GM19099 (cell line): ENCODE measurements around the gene CHL1.

Source experiments
- POLR2A ChIP-seq: IDR thresholded peaks from 3 replicates; pipeline ENCODE4 v1.6.1; 2011; ENCODE audit warnings: low read depth; ENCODE audit not compliant: insufficient read length; ENCODE audit errors: extremely low read depth

Gene CHL1

GRCh38 chr3:200758-201325, 4.3 kb downstream of the CHL1 start:
- no peak for TF ChIP-seq POLR2A

DNA sequence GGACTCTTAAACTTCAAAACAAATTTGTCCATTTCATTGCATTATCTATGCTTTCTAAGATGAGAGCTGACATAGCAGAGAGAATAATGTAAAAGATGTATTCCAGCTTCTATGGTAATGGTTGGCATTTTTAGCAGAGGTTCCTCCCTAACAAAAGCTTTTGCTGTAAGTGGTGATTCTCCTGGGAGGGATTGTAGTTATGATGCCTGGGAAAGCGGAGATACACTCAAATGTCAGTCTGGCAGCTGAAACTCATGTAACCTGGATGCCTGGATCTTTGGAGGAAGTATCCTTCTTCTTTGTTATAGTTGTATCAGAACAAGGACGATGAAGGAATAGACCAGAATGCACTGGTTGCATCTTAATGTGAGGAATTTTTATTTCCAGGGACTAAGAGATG, 7.5 kb downstream of the CHL1 start:
- no peak for TF ChIP-seq POLR2A

GRCh38 chr3:207973-208372, 11.4 kb downstream of the CHL1 start:
- no peak for TF ChIP-seq POLR2A

DNA sequence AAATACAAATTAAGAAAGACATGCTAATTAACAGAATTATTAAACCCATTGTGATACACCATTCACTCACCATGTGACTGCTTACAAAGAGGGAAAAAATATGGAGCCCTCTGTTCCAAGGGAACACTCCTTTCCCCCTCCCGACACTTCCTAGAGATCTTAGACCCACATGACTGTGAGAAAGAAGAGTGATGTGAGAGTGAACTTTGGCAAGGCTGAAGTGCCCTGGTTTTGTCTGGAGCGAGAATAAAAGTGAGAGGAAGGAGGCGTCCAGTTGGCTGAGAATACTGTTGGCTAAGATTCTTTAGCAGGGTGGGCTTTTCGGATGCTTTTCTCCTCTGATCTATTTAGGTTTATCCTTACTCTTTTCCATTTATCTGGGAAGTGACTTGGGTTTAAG, 14.1 kb downstream of the CHL1 start:
- no peak for TF ChIP-seq POLR2A

DNA sequence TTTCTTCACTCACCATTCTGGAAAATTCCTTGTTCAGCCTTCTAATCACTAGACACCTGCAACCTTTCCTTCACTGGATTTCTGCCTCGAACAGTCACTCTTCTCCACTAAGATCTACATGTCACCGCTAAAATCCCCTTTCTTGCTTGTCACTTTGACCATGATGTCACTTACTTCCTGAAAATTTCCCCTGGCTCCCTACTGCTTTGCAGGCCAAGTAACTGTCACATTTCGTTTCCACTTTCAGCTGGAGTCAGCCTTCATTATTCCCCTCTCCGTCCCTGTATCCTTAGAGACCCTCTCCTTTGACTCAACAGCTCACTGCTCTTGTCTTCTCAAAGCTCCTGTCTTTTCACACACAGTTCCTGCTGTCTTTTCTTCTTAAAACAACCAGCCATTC, 15.9 kb downstream of the CHL1 start:
- TF ChIP-seq POLR2A = peak; percentile 38

DNA sequence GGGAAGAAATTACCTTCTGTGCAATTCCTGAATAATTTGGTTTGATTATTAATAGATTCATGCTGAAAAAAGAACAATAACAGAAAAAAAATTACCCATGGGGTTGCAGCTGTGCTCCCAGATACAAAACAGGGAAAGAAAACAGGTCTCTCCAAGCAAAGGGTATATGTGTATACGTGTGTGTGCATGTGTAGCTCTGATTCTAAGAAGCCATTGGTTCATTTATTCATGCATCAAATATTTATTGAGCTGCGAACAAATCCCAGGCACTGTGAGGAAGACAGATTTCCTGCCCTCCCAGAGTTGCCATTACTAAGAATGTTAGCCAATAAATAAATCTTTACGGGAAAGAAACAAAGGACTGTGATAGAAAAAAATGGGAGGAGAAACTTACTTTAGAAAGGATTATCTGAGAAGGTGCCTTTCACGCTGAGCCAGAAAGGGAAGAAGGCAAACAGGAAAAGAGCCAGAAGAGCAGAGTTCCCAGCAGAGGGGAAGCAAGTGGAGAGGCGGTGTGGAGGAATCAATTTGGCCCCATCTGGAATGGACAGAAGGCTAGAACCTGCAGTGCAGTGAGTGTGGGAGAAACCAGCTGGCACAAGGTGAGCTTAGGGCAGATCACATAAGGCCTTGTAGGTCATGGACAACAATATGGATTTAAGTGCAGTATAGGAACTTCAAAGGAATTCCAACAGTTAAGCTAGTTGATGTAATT, 20.7 kb downstream of the CHL1 start:
- no peak for TF ChIP-seq POLR2A

- TF ChIP-seq POLR2A = no peak
Observed at GRCh38 chr3:217948-218347, 21.4 kb downstream of the CHL1 start.

DNA sequence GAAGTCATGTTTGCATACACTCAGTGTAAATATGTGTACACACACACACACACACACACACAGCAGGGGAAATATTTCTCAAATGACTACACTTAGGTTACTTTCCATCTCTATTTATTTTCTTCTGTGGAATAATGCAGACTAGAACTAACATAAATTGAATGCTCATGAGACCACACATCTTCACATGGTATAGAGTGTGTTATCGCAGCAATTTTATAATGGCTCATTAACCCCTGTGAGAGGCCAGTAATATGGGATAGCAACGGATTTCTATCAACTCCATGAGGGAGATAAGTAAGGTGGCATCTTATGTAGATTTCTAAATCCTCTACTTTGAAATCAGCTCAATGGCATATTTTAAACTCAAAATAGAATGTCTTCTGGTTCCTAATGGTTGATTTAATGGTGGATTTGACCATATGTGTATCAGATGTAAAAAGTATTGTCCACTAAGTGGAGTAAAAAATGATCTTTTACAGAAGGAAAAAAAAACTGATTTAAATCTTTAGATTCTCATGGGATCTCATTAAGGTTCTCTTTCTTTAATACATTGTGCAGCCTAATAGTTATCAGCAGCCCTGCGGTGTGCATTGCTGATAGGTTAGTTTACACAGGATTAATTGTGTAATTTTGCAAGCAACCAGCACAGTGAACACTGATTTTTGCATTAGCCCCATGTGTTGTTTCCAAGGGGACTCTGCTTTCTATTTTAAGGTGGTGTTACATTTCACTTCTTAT, 32.0 kb downstream of the CHL1 start:
- no peak for TF ChIP-seq POLR2A

GRCh38 chr3:229183-229661, 32.7 kb downstream of the CHL1 start:
- no peak for TF ChIP-seq POLR2A

GRCh38 chr3:236881-237280, 40.3 kb downstream of the CHL1 start:
- no peak for TF ChIP-seq POLR2A

GRCh38 chr3:242602-243355, 46.2 kb downstream of the CHL1 start:
- no peak for TF ChIP-seq POLR2A

- no peak for TF ChIP-seq POLR2A
Observed at GRCh38 chr3:243356-243725, 46.8 kb downstream of the CHL1 start.

GRCh38 chr3:244041-244440, 47.5 kb downstream of the CHL1 start:
- TF ChIP-seq POLR2A = no peak

GRCh38 chr3:247916-248315, 51.4 kb downstream of the CHL1 start:
- no peak for TF ChIP-seq POLR2A

- TF ChIP-seq POLR2A = no peak
Observed at GRCh38 chr3:248864-249520, 52.4 kb downstream of the CHL1 start.
